ENCODE results near the gene SH3BP1.
"Not testable (repeated sequence)": the region's sequence is repeated elsewhere in the genome, so short reads cannot be mapped to it uniquely, and the experiment has no call there.

- not testable (repeated sequence) for TF ChIP-seq POLR2A (IDR thresholded peaks at IDR 0.05; ENCODE audit: low read length); GATA1 (IDR thresholded peaks at IDR 0.05; ENCODE audit: low read depth, low read length)
These were observed 17.1 kb downstream of the SH3BP1 start for GRCh38 chr22:37656583-37656982.
